ENCODE results near the gene PRR12.

GRCh38 chr19:49652551-49653465 lies 61.8 kb downstream of the PRR12 start:
- TF ChIP-seq REST (IDR thresholded peaks at IDR 0.05; ENCODE audit: insufficient read depth in 1 of 2, low read depth in 2 of 2, low read length in 1 of 2) (no peak), CTCF (IDR thresholded peaks at IDR 0.05) (no peak)
